SK-N-SH treated with all-trans-retinoic acid at 6 μM for 48 hours (cell line): ENCODE results near the gene SIAH2.
A peak's percentile ranks its signal among the peaks of the same experiment; 100 is the strongest.

Source experiments
- ATAC-seq: fragments of 200-7000 bp; cut with Tn5 transposase; 3 replicates; pipeline ENCODE4 v1.9.1; 2020; ENCODE audit warnings: mild to moderate bottlenecking, moderate library complexity
- ARNTL ChIP-seq: fragments of 450-650 bp; formaldehyde crosslinking; IDR thresholded peaks from 2 replicates; pipeline ENCODE4 v1.5.0; 2020; ENCODE audit warnings: low read depth, mild to moderate bottlenecking, moderate library complexity, borderline replicate concordance
- BACH2 ChIP-seq: fragments of 250-450 bp; sonication (Bioruptor Pico); IDR thresholded peaks from 2 replicates; pipeline ENCODE4 v1.9.0; 2021; ENCODE audit warnings: mild to moderate bottlenecking, borderline replicate concordance
- CREB5 ChIP-seq: fragments of 250-450 bp; sonication (Bioruptor Pico); IDR thresholded peaks from 2 replicates; pipeline ENCODE4 v1.5.1; 2020; ENCODE audit warnings: low read depth, mild to moderate bottlenecking, moderate library complexity
- CSDC2 ChIP-seq: fragments of 250-450 bp; sonication (Bioruptor Pico); IDR thresholded peaks from 2 replicates; pipeline ENCODE4 v1.5.0; 2020; ENCODE audit warnings: mild to moderate bottlenecking, moderate library complexity
- CSRNP3 ChIP-seq: fragments of 250-450 bp; sonication (Bioruptor Pico); IDR thresholded peaks from 2 replicates; pipeline ENCODE4 v1.5.1; 2021; ENCODE audit warnings: mild to moderate bottlenecking, moderate library complexity
- ESRRG ChIP-seq: fragments of 250-450 bp; sonication (Bioruptor Pico); IDR thresholded peaks from 2 replicates; pipeline ENCODE4 v1.6.1; 2021; ENCODE audit warnings: mild to moderate bottlenecking
- ISL1 ChIP-seq: fragments of 250-450 bp; sonication (Bioruptor Pico); IDR thresholded peaks from 2 replicates; pipeline ENCODE4 v2.1.2; 2022; ENCODE audit warnings: mild to moderate bottlenecking, moderate library complexity
- PATZ1 ChIP-seq: fragments of 250-450 bp; sonication (Bioruptor Pico); IDR thresholded peaks from 2 replicates; pipeline ENCODE4 v1.8.0; 2020; ENCODE audit warnings: mild to moderate bottlenecking, moderate library complexity, borderline replicate concordance
- POU6F1 ChIP-seq: fragments of 250-450 bp; sonication (Bioruptor Pico); IDR thresholded peaks from 2 replicates; pipeline ENCODE4 v1.8.0; 2021; ENCODE audit warnings: low read depth, mild to moderate bottlenecking, moderate library complexity, borderline replicate concordance
- PPARA ChIP-seq: fragments of 250-450 bp; sonication (Bioruptor Pico); IDR thresholded peaks from 2 replicates; pipeline ENCODE4 v1.5.0; 2020; ENCODE audit warnings: mild to moderate bottlenecking, borderline replicate concordance
- RARB ChIP-seq: fragments of 250-450 bp; sonication (Bioruptor Pico); IDR thresholded peaks from 2 replicates; pipeline ENCODE4 v1.8.0; 2021; ENCODE audit warnings: mild to moderate bottlenecking, moderate library complexity
- SNAI2 ChIP-seq: fragments of 250-450 bp; sonication (Bioruptor Pico); IDR thresholded peaks from 2 replicates; pipeline ENCODE4 v1.5.0; 2020; ENCODE audit warnings: mild to moderate bottlenecking, moderate library complexity
- TOX ChIP-seq: fragments of 250-450 bp; sonication (Bioruptor Pico); IDR thresholded peaks from 2 replicates; pipeline ENCODE4 v1.8.0; 2021; ENCODE audit warnings: mild to moderate bottlenecking, moderate library complexity, borderline replicate concordance
- TSHZ2 ChIP-seq: fragments of 250-450 bp; sonication (Bioruptor Pico); IDR thresholded peaks from 2 replicates; pipeline ENCODE4 v1.5.0; 2020; ENCODE audit warnings: mild to moderate bottlenecking, moderate library complexity
- ZFP3 ChIP-seq: fragments of 250-450 bp; sonication (Bioruptor Pico); IDR thresholded peaks from 2 replicates; pipeline ENCODE4 v1.5.0; 2020; ENCODE audit warnings: mild to moderate bottlenecking, moderate library complexity
- ZFP30 ChIP-seq: fragments of 450-650 bp; formaldehyde crosslinking; IDR thresholded peaks from 2 replicates; pipeline ENCODE4 v1.5.0; 2022; ENCODE audit warnings: mild to moderate bottlenecking, moderate library complexity
- ZNF565 ChIP-seq: fragments of 450-650 bp; formaldehyde crosslinking; conservative IDR thresholded peaks from 2 replicates; pipeline ENCODE4 v1.5.0; 2020; ENCODE audit warnings: low read depth, mild to moderate bottlenecking, moderate library complexity
- ZNF70 ChIP-seq: fragments of 450-650 bp; formaldehyde crosslinking; IDR thresholded peaks from 2 replicates; pipeline ENCODE4 v1.5.0; 2020; ENCODE audit warnings: mild to moderate bottlenecking, moderate library complexity
- ZNF8 ChIP-seq: fragments of 450-650 bp; formaldehyde crosslinking; IDR thresholded peaks from 2 replicates; pipeline ENCODE4 v1.5.0; 2020; ENCODE audit warnings: mild to moderate bottlenecking, moderate library complexity

The SIAH2 gene

GRCh38 chr3:150745832-150746231 is 17.1 kb downstream of the SIAH2 start (continued):
- TF ChIP-seq PATZ1 (no peak), ZFP3 (CRISPR knock-in tag) (no peak), CREB5 (no peak), RARB (CRISPR knock-in tag) (no peak), ARNTL (no peak), CSDC2 (CRISPR knock-in tag) (no peak), ESRRG (no peak)

- no peak for TF ChIP-seq ZFP30
- ATAC-seq: no peak
Observed at GRCh38 chr3:150744919-150745211, 18.1 kb downstream of the SIAH2 start.

GRCh38 chr3:150744041-150744918 is 18.7 kb downstream of the SIAH2 start:
- TF ChIP-seq BACH2 (CRISPR knock-in tag) (no peak), ARNTL (no peak), POU6F1 (CRISPR knock-in tag) (no peak), CSRNP3 (no peak), CREB5 (no peak), PPARA (no peak), ESRRG (no peak), ZNF565 (no peak), ZFP3 (CRISPR knock-in tag) (no peak), PATZ1 (no peak), CSDC2 (CRISPR knock-in tag) (no peak), ZNF8 (no peak), ISL1 (CRISPR knock-in tag) (no peak), ZFP30 (no peak), TOX (CRISPR knock-in tag) (no peak)
- ATAC-seq: no peak

- TF ChIP-seq ISL1 (CRISPR knock-in tag) (no peak), ESRRG (no peak), CREB5 (no peak), TOX (CRISPR knock-in tag) (no peak), ARNTL (no peak), ZNF70 (CRISPR knock-in tag) (no peak), TSHZ2 (CRISPR knock-in tag) (no peak), ZNF565 (no peak), ZFP30 (no peak), ZFP3 (CRISPR knock-in tag) (no peak), SNAI2 (CRISPR knock-in tag) (no peak), POU6F1 (CRISPR knock-in tag) (no peak)
- peak; percentile 28 for ATAC-seq
Observed at GRCh38 chr3:150743508-150743907, 19.5 kb downstream of the SIAH2 start.
